GM18517 (cell line): Measurements from ENCODE around the gene TST.

Experiments used
- ATAC-seq: cut with Tn5 transposase; IDR thresholded peaks from one replicate; pipeline ENCODE4 v1.9.1; 2021; ENCODE audit warnings: mild to moderate bottlenecking, moderate library complexity; ENCODE audit not compliant: unreplicated experiment

The TST gene

DNA sequence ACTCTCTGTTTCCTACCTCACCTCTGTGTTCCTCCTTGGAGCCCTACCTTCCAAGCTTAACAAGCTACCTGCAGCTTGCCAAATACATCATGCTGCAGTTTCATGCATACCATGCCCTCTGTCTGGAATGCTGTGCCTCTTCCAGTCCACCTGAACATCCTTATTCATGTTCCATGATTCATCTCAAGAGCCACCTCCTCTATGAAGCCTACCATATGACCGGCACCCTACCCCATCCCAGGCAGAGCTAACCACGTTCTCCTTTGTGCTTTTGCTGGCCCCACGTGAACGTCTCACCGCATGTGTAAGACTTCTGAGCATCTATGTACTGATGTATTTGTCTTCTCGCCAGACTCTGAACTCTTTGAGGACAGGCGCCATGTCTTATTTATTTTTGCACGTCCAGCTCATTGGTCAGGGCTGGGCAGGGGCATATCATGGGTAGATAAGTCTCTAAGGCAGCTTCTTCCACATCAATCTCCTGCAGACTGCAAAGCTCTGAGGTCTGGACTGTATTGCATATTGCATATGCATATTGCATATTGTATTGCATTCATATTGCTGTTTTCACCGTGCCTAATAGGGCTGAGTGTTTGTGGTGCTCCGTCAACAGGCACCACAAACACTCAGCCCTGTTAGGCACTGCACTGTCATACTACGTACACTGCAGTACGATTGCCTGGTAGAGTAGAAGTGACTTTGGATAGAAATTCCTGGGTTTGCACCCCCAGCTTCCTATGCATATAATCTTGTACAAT is 31.0 kb downstream of the TST start:
- ATAC-seq = no peak

GRCh38 chr22:36986242-36986821 is 32.9 kb downstream of the TST start:
- no peak for ATAC-seq

- no peak for ATAC-seq
Measured at GRCh38 chr22:36985211-36985889, 33.9 kb downstream of the TST start.

- no peak for ATAC-seq
Measured at GRCh38 chr22:36982136-36982535, 37.1 kb downstream of the TST start.

- no peak for ATAC-seq
Measured at GRCh38 chr22:36981247-36981775, 37.9 kb downstream of the TST start.

- ATAC-seq = no peak
Measured at GRCh38 chr22:36979016-36979910, 40.0 kb downstream of the TST start.

GRCh38 chr22:36977947-36978660 is 41.1 kb downstream of the TST start:
- peak; percentile 65 for ATAC-seq

- ATAC-seq = peak; percentile 48
Measured at GRCh38 chr22:36977401-36977861, 41.8 kb downstream of the TST start.

DNA sequence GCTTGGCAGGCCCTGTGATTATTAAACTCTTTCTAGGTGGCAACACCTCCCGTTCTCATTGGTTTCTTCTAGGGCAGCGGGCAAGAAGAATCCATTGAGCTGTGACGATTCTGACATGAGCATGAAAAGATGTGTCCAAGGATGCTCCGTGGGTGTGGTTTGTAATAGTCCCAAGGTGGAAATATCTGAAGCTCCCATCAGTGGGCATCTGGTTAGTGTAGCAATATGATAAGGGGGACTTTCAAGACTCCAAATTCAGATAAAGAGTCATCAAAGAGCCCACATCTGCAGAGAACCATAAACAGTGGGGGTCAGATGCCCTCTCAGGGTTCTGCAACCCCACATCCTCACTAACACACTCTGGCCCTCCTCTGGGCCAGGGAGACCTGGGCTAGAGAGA is 42.6 kb downstream of the TST start:
- ATAC-seq = no peak

DNA sequence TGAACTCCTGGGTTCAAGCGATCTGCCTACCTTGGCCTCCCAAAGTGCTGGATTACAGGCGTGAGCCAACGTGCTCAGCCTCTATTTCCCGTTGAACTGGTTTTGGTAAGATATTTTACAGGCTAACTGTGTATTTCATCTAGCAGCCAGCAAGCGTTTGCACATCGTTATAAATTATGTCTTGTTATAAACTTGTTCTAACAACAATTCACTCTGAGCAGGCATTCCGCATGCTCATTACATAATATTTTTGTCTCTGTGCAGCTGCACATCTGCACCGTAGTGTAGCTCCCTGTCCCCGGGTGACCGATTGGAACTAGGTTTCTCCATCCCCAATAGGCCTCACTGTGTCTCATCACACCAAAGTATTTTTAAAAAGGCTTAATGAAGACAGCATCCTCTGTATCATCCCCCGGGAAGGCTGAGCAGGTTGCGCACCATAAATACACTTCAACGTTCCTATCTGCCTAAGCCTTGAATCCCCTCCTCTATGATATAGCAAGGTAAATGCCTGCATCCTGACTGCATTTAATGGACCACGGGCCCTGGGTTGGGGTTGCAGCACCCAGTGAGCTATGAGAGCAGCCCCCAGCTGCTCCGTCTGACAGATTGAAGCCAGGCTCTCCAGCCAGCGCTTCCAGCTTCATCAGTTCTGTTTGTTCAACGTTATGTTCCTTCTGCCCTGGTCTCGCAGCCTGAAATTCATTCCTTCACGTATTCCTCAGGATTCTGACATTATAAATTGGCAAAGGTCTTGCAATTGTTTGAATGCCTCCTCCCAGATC is 47.7 kb downstream of the TST start:
- ATAC-seq = no peak

GRCh38 chr22:36968249-36968964 is 50.8 kb downstream of the TST start:
- no peak for ATAC-seq

GRCh38 chr22:36966851-36967540 is 52.3 kb downstream of the TST start:
- ATAC-seq = no peak

GRCh38 chr22:36965696-36966095 is 53.6 kb downstream of the TST start:
- ATAC-seq = no peak

DNA sequence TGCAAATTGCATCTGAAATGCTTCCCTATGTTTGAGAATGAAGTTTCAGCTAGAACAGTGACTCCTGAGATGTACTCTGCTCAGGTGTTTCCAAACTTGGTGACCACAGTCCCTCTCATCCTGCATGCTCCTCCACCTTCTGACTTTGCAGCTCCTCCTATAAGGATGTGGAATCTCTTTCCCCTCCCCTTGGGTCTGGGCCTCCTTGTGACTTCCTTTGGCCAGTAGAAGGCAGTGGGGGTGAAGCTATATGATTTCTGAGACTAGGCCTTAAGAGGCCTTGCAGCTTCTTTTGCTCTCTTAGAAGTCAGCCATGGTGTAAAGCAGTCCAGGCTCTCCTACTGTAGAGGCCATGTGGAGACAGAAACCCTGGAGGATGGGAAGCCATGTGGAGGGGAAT is 55.1 kb downstream of the TST start:
- ATAC-seq = no peak

DNA sequence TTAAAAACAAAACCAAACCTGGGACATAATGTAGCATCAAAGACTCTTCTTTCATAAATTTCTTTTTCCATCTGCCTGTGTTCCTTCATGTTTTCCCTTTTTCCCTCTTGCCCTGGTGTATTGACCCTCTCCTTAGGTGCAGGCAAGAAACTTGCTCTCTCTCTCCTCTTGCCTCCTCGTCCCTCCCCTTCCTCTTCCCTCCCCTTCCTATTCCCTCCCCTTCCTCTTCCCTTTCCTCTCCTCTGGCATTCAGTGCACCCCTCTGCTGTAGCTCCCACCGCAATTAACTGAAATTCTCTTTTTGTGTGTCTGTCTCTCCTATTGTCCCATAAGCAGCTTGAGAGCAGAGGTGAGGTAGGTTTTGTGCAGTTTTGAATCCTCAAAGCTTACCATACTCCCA is 55.9 kb downstream of the TST start:
- ATAC-seq = no peak

DNA sequence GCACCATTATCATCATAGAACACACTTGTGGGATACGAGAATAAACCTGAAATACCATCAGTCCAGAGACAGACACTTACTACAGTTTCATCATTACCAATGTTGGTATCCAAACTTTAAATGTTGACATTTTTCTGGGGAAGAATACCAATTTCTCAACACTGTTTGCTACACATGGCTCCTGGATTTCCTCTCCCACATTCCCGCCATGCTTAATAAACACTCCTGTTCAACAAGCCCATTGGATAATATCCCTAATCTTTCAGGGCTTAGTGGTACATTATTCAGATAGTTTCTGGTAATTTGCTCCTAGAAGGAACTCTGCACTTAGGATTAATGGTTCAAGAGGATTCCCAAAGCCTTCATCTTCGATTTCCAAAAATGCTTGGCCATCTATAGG is 57.6 kb downstream of the TST start:
- no peak for ATAC-seq
